Omental fat pad (tissue), 4 donors: ENCODE results near the gene FBXO31. TPM values are rescaled to one million over a fixed set of nuclear protein-coding genes. Genes with fewer than 3 reads are reported as not detected.

ENCODE experiments used
- ATAC-seq: fragments of 150-250 bp; one replicate; pipeline ENCODE4 v1.9.1; 2016; ENCODE audit warnings: mild to moderate bottlenecking, moderate library complexity; ENCODE audit not compliant: low FRiP score
- DNase-seq: peaks from one replicate; pipeline ENCODE4 v3.0.0-alpha.2; 2019; ENCODE audit warnings: low spot score
- CTCF ChIP-seq, 3 donors: fragments of 450-650 bp; IDR thresholded peaks; one replicate each; pipeline ENCODE4 v1.5.1; 2016 to 2017; ENCODE audit warnings: antibody characterized with exemption in 3 of 3, mild to moderate bottlenecking in 3 of 3, moderate library complexity in 2 of 3
- total RNA-seq, 4 donors: library from RNA; depleted of rRNA; stranded (reverse); fragments of >200 nt; gene quantifications; one replicate each; pipeline ENCODE4 v1.1.0, GENCODE V29; 2016

Gene FBXO31
- total RNA-seq, 4 donors from 2014 or later: 32.8 to 187 (median 61.9) TPM

GRCh38 chr16:87286839-87287626, 96.5 kb downstream of the FBXO31 start:
- DNase-seq (no peak), ATAC-seq (no peak)
- no peak for TF ChIP-seq CTCF (IDR thresholded peaks at IDR 0.05)

- DNase-seq (no peak), ATAC-seq (no peak)
- TF ChIP-seq CTCF (IDR thresholded peaks at IDR 0.05): no peak
These were observed 99.4 kb downstream of the FBXO31 start for GRCh38 chr16:87284183-87284582.

GRCh38 chr16:87279094-87279658, 104.4 kb downstream of the FBXO31 start:
- no peak for TF ChIP-seq CTCF (IDR thresholded peaks at IDR 0.05)
- DNase-seq: no peak
- ATAC-seq: no peak

GRCh38 chr16:87278191-87279093, 105.1 kb downstream of the FBXO31 start:
- peak in 1 of 3 donors; percentile 38 for TF ChIP-seq CTCF (IDR thresholded peaks at IDR 0.05)
- DNase-seq (peak; percentile 34), ATAC-seq (peak; percentile 78)

Other genes starting within 250 kb of the FBXO31 start
- gene C16orf95, start 66.4 kb downstream of the FBXO31 start, total RNA-seq: 1 to 10 TPM; 1.6 to 7.1 (median 2.5) TPM
- 100 to 1,000 TPM in 2 of 4 donors, 10 to 100 TPM in 2; 73.8 to 123 (median 97.8) TPM for gene MAP1LC3B, start 8.6 kb upstream of the FBXO31 start, total RNA-seq
- 10 to 100 TPM in 3 of 4 donors, 1 to 10 TPM in 1; 8.9 to 20.5 (median 10.8) TPM for gene ZCCHC14, start 109.2 kb upstream of the FBXO31 start, total RNA-seq
- gene JPH3, start 218.7 kb upstream of the FBXO31 start, total RNA-seq: under 1 TPM in 1 of 4 donors, not detected in 3; 0.32 TPM